Measurements from ENCODE around the gene SYNGR3. TPM values are rescaled to one million over a fixed set of nuclear protein-coding genes. Genes with fewer than 3 reads are reported as not detected.

The SYNGR3 gene
- total and polyA plus RNA-seq, 2 of the 13 experiments (the other 11 are each of a cell fraction or from before 2014, with no cell fraction given), result 0.97 to 5.7 TPM

DNA sequence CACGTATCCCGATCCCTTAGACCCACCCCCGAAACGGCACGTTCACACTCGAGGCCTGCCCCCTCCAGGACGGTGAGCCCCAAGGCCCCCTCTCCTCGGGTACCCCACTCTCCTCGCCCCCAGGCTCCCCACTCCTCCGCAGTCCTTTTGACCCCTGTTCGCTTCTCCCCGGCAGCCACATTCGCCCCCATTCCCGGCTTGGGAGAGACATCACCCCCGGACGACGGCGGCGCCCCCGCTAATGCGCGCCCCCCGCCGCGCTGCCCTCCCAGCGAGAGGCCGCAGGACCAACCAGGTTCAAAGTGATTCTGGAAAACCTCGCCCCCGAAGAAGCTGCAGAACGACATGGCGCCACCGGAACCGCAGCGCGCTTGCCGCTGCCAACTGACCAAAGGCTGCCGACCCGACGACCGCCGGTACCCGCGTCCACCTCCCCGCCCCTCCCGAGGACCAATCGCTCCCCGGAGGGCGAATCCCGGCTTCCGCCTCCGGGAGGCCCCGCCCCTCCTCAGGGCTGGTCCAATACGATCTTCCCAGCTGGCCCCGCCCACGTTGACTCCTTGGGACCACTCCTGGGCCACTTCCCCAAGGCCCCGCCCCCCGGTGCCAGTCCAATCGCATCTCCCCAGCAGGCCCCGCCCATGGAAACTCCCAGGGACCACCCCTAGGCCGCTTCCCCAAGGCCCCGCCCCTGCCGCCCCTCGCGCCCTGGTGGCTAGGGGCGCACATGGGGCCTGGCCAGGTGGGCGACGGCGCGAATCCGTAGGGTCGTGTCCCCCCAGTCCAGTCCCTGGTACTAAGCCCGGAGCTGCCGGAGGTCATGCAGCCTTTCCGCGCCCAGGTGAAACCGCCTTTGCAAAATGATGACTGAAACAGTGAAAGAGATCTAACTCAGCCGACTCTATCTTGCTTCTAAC, 46.7 kb upstream of the SYNGR3 start, which contains the start of gene MSRB1 (continued):
- TF ChIP-seq TBX2 (CRISPR knock-in tag; IDR thresholded peaks at IDR 0.05; ENCODE audit: borderline replicate concordance) (peak; percentile 84), HMGA1 (CRISPR knock-in tag; conservative IDR thresholded peaks at IDR 0.05) (no peak), HNRNPUL1 (IDR thresholded peaks at IDR 0.05; ENCODE audit: low read depth, low read length) (no peak), MYC (CRISPR knock-in tag; IDR thresholded peaks at IDR 0.05; ENCODE audit: borderline replicate concordance) (peak; percentile 83; the same call in 1 of the 2 replicates), REXO4 (CRISPR knock-in tag; IDR thresholded peaks at IDR 0.05; ENCODE audit: borderline replicate concordance) (0 out of 2 replicates have a peak, but pooled peaks have one; percentile 70), ZNF256 (CRISPR knock-in tag; conservative IDR thresholded peaks at IDR 0.05) (no peak), ZNF484 (CRISPR knock-in tag; IDR thresholded peaks at IDR 0.05; ENCODE audit: borderline replicate concordance, low read depth) (no peak), ETV6 (CRISPR knock-in tag; conservative IDR thresholded peaks at IDR 0.05) (no peak), SPEN (CRISPR knock-in tag; IDR thresholded peaks at IDR 0.05; ENCODE audit: low read depth) (peak; percentile 48; the same call in 1 of the 2 replicates), IKZF4 (CRISPR knock-in tag; IDR thresholded peaks at IDR 0.05; ENCODE audit: borderline replicate concordance, low read depth, not compliant biosample characterization) (no peak), HNRNPH1 (optimal IDR thresholded peaks at IDR 0.05; ENCODE audit: low read depth, low read length) (no peak)
- TF ChIP-seq, protein P1, sequence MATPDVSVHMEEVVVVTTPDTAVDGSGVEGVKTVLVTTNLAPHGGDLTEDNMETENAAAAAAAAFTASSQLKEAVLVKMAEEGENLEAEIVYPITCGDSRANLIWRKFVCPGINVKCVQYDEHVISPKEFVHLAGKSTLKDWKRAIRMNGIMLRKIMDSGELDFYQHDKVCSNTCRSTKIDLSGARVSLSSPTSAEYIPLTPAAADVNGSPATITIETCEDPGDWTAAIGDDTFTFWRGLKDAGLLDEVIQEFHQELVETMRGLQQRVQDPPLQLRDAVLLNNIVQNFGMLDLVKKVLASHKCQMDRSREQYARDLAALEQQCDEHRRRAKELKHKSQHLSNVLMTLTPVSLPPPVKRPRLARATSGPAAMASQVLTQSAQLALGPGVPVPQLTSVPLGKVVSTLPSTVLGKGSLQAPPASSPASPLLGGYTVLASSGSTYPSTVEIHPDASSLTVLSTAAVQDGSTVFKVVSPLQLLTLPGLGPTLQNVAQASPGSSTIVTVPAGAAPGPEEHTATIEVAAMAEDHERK (CRISPR knock-in tag; IDR thresholded peaks at IDR 0.05; ENCODE audit: low read depth), result no peak
- TF ChIP-seq, protein P2, sequence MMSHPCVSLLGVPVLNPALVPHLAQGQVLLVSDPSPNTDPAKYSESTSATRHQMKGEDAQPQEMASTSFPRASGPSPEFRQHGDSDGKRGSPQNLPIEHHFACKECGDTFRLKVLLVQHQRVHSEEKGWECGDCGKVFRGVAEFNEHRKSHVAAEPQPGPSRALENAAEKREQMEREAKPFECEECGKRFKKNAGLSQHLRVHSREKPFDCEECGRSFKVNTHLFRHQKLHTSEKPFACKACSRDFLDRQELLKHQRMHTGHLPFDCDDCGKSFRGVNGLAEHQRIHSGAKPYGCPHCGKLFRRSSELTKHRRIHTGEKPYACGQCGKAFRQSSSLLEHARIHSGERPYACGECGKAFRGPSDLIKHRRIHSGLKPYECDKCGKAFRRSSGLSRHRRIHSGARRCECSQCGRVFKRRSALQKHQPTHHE (CRISPR knock-in tag; IDR thresholded peaks at IDR 0.05; ENCODE audit: borderline replicate concordance), result peak; percentile 77; the same call in 1 of the 2 replicates
- TF ChIP-seq, protein P3, sequence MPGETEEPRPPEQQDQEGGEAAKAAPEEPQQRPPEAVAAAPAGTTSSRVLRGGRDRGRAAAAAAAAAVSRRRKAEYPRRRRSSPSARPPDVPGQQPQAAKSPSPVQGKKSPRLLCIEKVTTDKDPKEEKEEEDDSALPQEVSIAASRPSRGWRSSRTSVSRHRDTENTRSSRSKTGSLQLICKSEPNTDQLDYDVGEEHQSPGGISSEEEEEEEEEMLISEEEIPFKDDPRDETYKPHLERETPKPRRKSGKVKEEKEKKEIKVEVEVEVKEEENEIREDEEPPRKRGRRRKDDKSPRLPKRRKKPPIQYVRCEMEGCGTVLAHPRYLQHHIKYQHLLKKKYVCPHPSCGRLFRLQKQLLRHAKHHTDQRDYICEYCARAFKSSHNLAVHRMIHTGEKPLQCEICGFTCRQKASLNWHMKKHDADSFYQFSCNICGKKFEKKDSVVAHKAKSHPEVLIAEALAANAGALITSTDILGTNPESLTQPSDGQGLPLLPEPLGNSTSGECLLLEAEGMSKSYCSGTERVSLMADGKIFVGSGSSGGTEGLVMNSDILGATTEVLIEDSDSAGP (CRISPR knock-in tag; IDR thresholded peaks at IDR 0.05; ENCODE audit: borderline replicate concordance), result peak; percentile 71; the same call in 1 of the 2 replicates
- TF ChIP-seq, protein P4, sequence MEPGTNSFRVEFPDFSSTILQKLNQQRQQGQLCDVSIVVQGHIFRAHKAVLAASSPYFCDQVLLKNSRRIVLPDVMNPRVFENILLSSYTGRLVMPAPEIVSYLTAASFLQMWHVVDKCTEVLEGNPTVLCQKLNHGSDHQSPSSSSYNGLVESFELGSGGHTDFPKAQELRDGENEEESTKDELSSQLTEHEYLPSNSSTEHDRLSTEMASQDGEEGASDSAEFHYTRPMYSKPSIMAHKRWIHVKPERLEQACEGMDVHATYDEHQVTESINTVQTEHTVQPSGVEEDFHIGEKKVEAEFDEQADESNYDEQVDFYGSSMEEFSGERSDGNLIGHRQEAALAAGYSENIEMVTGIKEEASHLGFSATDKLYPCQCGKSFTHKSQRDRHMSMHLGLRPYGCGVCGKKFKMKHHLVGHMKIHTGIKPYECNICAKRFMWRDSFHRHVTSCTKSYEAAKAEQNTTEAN (CRISPR knock-in tag; conservative IDR thresholded peaks at IDR 0.05), result 0 out of 2 replicates have a peak, but pooled peaks have one; percentile 29
- TF ChIP-seq, protein P5, sequence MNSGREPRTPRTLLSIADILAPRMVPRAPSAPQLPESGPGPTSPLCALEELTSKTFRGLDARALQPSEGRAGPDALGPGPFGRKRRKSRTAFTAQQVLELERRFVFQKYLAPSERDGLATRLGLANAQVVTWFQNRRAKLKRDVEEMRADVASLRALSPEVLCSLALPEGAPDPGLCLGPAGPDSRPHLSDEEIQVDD (CRISPR knock-in tag; IDR thresholded peaks at IDR 0.05; ENCODE audit: borderline replicate concordance), result no peak; the same call in 1 of the 2 replicates

Data from HepG2 (cell line).